Endometrial microvascular endothelial cells (primary cell): Measurements from ENCODE around the gene PKHD1. TPM values are rescaled to one million over a fixed set of nuclear protein-coding genes. Genes with fewer than 3 reads are reported as not detected.
"Not testable (repeated sequence)": the region's sequence is repeated elsewhere in the genome, so short reads cannot be mapped to it uniquely, and the experiment has no call there.

Experiments
- in situ Hi-C: cut with HindIII; loops from 2 replicates; pipeline ENCODE4 v1.10.0; 2017; ENCODE audit warnings: low sequenced_read_pairs, low pct_unique_long_range_greater_than_20kb; ENCODE audit errors: inconsistent ontology term
- total RNA-seq: library from RNA; depleted of rRNA; stranded (reverse); fragments of >200 nt; gene quantifications from one replicate; pipeline ENCODE4 v1.2.3, GENCODE V29; 2015; ENCODE audit errors: inconsistent ontology term

The PKHD1 gene
- total RNA-seq, 1 donor from 2014 or later, result not detected

- in situ Hi-C loops, result no loop called here
Measured at GRCh38 chr6:51908243-51908642, 179.2 kb downstream of the PKHD1 start.

- in situ Hi-C loops, result no loop called here
Measured at GRCh38 chr6:51901766-51902764, 185.3 kb downstream of the PKHD1 start.

GRCh38 chr6:51893366-51893765 lies 194.0 kb downstream of the PKHD1 start:
- in situ Hi-C loops, result no loop called here

- in situ Hi-C loops, result no loop called here
Measured at GRCh38 chr6:51892750-51893149, 194.7 kb downstream of the PKHD1 start.

GRCh38 chr6:51892339-51892738 lies 195.1 kb downstream of the PKHD1 start:
- in situ Hi-C loops, result no loop called here

GRCh38 chr6:51891784-51892183 lies 195.6 kb downstream of the PKHD1 start:
- in situ Hi-C loops, result no loop called here

- in situ Hi-C loops, result no loop called here
Measured at GRCh38 chr6:51887859-51888258, 199.6 kb downstream of the PKHD1 start.

GRCh38 chr6:51885957-51886356 lies 201.5 kb downstream of the PKHD1 start:
- in situ Hi-C loops, result no loop called here

GRCh38 chr6:51868591-51869355 lies 218.6 kb downstream of the PKHD1 start:
- in situ Hi-C loops, result no loop called here

GRCh38 chr6:51866867-51867266 lies 220.5 kb downstream of the PKHD1 start:
- in situ Hi-C loops, result no loop called here

- in situ Hi-C loops, result no loop called here
Measured at GRCh38 chr6:51865996-51866395, 221.4 kb downstream of the PKHD1 start.

GRCh38 chr6:51865176-51865575 lies 222.2 kb downstream of the PKHD1 start:
- in situ Hi-C loops, result no loop called here

- in situ Hi-C loops, result no loop called here
Measured at GRCh38 chr6:51857134-51857533, 230.3 kb downstream of the PKHD1 start.

GRCh38 chr6:51856508-51856907 lies 230.9 kb downstream of the PKHD1 start:
- in situ Hi-C loops, result no loop called here

- in situ Hi-C loops, result no loop called here
Measured at GRCh38 chr6:51855310-51856082, 231.9 kb downstream of the PKHD1 start.

GRCh38 chr6:51854876-51855275 lies 232.5 kb downstream of the PKHD1 start:
- in situ Hi-C loops, result no loop called here

GRCh38 chr6:51854347-51854746 lies 233.1 kb downstream of the PKHD1 start:
- in situ Hi-C loops, result no loop called here

GRCh38 chr6:51853109-51853508 lies 234.3 kb downstream of the PKHD1 start:
- in situ Hi-C loops, result not testable (repeated sequence)

GRCh38 chr6:51846531-51846930 lies 240.9 kb downstream of the PKHD1 start:
- in situ Hi-C loops, result no loop called here
